ENCODE data around the gene CLIP1.

DNA sequence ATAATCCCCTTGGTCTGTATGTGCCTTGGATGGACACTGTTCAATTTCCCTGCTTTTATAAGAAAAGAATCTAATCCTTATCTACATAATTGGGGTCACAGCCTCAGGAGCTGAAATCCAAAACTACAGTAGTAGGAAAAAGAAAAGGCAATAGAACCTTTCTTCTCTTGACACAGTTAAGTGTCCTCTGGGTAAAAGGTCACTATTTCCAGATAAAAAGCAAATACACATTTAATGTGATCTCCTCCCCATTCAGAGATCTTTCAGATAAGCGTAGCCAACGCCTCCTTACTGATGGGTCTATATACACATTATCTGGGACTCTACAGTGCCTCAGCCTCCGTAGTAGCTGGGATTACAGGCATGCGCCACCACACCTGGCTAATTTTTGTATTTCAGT lies 73.4 kb downstream of the CLIP1 start:
- TF ChIP-seq CTCF (IDR thresholded peaks at IDR 0.05) (no peak), POLR2A (IDR thresholded peaks at IDR 0.05) (no peak)
